Activated CD8-positive, alpha-beta memory T cell treated with anti-CD3 and anti-CD28 coated beads, Interleukin-2, amount 50 U/mL, for 48 hours (primary cell): Measurements from ENCODE around the gene CD48.
"Not testable (repeated sequence)": the region's sequence is repeated elsewhere in the genome, so short reads cannot be mapped to it uniquely, and the experiment has no call there.

Experiments used
- DNase-seq: peaks from one replicate; pipeline ENCODE4 v3.0.0-alpha.2; 2020

CD48 gene

DNA sequence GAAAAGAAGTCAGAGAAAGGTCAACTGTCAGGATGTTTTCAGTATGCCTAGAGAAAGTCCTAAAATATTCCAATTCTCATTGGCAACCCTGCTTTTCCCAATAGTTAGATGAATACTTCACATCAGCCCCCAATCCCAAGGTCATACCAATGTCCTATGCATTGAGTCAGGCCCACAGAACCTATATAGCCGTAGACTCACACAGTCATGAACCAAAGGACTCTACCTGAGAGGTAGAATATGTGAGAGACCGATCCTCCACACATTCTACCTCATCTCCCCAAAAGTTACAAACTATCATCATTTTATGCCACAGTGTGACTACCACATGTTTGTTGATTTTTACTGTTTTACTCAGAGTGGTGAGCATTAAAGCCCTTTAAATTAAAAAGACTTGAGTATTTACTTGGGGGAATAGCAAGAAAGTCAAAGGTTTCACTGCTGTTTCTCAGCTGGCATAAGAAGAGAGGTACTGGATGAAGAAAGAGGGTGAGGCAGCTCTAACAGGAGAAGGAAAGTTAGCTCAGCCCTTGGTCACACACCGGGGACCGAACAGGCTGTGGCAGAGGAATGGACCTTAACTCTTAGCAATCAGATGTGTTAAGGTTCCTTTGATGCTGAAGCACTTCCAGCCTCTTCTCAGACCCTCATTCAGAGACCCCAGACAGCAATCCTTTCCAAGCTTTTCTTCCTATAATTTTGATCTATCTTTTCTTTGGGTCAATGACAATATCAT is 937 bp downstream of the CD48 start:
- no peak for DNase-seq

DNA sequence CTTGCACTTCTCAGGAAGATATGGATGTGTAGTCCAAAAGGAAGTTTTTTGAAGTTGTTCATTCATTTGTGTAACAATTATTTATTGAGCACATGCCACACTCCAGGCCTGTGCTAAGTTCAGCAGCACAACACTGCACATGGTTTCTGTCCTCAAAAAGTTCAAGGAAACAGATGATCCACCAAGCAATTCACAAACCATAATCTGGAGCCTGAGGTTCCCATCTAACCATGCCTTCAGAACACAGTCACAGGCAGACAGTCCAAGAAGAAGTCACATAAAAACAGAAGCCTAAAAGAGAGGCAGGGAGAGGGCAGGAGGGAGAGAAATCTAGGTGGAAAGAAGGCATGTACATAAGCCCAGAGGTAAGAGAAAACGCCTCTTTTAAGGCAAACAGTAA is 1.9 kb downstream of the CD48 start:
- no peak for DNase-seq

DNA sequence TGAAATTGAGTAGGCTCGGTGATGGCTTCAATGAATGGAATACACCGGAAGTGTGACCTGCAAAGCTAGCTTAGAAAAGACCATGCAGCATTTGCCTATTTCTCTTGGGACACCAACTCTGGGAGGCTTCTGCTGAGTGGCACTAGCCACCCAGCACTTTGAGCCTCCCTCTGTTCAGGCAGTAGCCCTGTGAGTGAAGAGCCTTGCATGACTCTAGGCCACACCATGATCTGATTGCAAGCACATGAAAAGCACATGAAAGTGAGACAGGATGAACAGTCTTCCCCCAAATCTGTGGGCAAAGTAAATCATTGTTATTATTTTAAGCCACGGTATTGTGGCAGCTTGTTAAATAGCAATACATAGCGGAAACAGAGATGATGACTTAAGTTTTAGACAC is 2.8 kb downstream of the CD48 start:
- no peak for DNase-seq

DNA sequence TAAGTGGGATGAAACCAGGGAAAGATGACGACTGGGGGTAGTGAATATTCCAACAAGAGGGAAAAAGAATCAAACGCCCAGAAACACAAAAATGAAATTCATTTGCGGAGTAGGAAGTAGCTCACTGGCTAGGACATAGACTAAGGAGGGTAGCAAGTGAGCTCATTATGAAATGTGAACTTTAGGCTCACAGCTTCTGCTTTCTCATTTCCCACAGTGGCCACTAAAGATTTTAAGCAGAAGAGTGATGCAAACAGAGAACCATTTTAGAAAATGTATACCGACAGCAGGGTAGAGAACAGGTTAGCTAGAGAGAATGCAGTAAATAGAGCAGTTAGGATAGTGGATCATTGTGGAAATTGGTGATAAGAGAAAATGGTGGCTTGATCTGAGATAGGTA is 3.5 kb downstream of the CD48 start:
- no peak for DNase-seq

DNA sequence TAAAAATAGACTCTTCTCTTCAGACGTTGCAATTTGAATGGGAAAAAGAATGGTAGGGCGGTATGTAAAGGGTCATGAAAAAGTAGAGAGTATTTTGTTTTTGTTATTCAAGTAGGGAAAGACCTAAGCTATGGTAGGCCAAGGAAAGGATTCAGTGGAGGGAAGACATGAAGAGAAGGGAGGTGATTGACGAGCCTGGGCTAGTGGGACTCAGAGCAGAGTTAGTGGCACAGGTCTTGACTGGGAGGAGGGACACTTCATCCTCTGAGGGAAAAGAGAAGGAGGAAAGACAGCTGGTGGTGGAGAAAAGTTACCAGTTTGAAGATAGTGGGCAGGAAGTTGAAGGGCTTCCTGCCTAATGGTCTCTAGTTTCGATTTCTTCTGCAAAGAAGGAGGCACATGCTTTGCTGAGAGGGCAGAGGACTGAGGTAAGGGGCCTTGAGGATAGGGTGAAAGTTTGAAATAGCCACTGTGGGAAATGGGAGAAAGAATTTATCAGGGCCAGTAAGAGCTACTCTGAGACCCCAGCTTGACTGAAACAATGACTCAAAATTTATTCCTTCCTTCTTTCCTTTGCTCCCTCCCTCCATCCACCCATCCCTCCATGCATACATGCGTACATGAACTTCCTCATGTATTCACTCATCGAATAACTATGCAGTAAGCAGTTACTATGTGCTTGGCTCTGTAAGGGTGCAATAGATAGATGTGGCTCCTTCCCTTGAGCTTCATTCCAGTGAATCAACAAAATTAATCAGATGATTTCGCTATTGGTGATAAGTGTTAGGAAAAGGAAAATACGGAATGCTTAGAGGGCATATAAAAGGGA is 4.2 kb downstream of the CD48 start:
- no peak for DNase-seq

DNA sequence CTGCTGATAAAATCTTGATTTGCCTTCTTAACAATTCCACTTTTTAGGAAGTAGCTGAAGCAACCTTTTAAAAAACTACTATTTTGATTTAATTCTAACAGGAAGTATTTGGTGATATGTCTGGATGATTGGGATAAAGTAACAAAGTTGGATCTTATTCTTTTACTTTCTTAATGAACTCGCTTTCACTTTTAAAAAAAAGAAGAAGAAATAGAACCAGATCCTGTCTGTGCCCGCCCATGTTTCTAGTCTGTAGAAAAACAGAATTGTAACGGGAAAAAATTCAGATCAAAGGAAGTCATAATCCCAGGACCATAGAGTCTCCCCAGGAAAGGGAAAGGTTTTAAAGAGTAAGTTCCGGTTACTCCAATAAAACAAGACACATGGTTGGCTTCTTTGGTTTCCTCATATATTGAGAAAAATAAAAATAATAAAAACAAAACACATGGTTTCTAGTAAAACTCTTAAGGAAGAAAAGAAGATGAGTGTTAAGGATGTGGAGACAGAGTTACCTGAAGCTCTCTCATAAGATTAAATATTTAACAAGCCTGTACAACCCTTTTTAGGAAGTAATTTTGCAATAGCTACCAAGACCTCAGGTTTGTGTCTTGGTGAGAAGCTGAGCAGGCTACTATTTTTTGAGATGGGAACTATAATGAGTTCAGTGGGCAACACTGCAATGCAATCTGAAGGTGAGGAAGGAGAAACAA is 4.9 kb downstream of the CD48 start:
- no peak for DNase-seq

DNA sequence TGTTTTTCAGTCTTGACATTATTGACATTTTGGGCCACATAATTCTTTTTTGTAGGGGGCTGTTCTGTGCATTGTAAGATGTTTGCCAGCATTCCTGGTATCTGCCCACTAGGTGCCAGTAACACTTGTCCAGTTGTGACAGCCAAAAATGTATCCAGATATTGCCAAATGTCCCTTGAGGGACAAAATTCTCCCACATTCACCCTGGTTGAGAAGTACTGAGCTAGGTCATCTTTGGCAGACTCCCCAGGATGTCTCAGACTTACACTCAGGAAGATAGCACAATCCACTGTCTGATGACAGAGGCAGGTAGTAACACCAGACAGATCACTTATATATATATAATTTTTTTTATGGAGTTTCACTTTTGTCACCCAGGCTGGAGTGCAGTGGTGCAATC is 5.9 kb downstream of the CD48 start:
- no peak for DNase-seq

DNA sequence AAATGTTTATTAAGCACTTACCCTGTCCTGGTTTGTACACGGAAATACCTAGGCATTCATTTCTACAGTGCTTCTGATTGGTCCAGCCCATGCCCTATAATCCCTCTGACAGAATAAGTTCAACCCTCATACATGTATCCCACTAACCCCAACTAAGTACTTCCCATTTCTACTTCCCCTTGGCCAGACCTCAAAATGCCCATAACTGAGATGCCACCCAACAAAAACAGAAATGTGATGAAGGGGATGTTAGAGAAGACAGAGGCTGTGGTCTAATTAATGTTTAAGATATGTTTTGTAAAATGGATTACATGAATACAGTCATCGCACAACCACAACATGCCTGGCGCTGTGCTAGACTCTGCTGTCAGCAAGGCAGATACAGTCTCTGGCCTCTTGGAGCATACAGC is 6.4 kb downstream of the CD48 start:
- not testable (repeated sequence) for DNase-seq

DNA sequence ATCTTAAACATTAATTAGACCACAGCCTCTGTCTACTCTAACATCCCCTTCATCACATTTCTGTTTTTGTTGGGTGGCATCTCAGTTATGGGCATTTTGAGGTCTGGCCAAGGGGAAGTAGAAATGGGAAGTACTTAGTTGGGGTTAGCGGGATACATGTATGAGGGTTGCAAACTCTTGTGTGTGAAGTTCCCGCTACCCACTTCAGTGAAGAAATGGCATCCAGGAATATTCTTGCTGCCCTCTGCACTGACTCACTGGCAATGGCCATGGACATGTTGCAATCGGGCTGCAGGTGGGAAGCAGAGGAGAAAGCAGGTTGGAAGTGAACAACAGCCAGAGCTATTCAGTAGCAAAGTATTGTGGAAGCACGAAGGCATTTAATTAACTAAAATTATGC is 7.4 kb downstream of the CD48 start:
- no peak for DNase-seq

DNA sequence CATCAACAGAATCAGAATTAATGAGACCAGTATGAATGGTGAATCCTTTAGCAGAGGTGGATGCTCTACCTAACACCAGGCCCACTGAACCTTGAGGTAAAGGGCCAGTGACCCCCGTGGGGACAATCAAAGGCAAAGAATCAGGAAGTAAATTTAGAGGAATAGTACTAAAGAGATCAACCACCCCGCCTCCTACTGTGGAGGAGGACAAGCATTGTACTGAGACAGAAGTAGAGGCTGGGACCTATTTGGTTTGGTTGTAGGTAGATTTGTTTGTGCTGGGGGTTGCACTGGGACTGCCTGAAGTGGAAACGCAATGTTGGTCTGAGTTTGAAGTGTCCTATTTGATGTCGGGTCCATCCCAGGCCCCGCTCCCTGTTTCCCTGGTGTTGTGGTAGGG is 9.5 kb downstream of the CD48 start:
- DNase-seq: no peak

DNA sequence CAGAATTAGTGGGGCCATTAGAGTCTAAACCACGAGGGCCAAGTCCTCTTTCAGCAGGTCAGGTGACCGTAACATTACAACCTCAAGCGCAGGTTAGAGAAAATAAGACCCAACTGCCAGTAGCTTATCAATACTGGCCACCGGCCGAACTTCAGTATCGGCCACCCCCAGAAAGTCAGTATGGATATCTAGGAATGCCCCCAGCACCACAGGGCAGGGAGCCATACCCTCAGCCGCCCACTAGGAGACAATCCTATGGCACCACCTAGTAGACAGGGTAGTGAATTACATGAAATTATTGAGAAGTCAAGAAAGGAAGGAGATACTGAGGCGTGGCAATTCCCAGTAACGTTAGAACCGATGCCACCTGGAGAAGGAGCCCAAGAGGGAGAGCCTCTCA is 19.2 kb downstream of the CD48 start:
- DNase-seq: not testable (repeated sequence)

DNA sequence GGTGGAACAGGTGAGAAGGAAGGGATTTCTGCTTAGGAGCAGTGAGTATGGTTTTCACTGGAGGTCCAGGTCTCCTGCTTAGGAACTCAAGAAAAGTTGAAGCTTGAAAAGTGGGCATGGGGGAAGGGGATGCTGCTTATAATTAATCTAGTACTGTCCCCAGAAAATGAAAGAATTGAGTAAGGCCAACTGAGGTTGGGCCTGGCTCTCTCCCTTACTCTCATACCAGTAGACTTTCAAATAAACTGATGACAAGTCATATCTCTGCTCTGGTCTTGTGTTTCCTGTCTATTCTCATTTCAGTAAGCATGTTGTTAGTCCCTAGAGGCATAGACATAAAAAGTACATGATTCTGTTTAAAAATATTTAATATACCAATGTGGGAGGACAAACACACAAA is 26.4 kb downstream of the CD48 start:
- no peak for DNase-seq

DNA sequence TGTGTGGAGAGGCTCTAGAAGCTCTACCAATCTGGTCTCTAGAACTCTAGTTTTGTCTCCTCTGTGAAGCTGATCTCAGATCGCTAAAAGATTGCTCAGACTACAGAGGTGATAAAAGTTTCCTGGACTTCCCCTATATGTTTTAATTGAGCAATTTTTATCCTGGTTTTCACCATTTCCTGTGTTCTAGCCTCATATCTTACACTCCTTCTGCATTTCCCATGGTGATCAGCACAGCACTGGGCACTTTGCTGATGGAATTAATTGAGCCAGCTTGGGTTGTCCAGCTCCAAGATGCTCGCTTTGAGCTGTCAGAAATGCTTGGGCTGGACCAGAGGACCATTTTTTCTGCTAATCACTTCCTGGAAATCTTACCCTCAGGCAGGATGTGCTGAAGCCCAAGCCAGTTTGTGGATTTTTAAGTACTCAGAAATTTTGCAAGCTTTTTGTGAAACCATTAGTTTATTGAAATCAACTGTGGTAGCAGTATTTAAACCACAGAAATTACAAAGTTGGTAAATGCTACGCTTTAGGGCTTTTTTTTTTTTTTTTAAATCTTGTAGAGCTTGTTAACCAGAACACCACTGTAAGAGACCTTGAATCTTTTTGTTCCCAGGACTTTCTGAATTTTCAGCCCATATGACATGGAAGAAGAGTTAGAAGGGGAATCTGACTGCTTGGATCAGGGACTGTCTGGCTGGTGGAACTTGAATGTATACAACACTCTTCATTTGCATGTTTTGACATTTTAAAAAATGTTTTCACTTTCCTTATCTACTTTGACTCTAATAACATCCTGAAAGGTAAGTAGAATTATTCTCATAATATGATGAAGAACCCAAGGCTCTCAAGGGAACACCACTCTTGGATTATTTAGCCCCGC is 28.4 kb downstream of the CD48 start:
- DNase-seq: no peak

DNA sequence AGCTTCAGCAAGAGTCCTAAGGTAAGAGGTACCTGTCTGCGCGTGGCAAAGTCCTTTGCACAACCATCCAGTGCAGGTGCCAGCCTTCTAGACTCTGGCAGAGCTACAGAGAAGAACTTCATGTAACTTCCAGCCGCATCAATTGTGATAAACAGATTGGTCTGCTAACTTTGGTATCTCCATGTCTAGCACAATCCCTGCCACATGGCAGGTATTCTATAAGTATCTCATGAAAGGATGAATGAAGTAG is 29.8 kb downstream of the CD48 start:
- DNase-seq: no peak

DNA sequence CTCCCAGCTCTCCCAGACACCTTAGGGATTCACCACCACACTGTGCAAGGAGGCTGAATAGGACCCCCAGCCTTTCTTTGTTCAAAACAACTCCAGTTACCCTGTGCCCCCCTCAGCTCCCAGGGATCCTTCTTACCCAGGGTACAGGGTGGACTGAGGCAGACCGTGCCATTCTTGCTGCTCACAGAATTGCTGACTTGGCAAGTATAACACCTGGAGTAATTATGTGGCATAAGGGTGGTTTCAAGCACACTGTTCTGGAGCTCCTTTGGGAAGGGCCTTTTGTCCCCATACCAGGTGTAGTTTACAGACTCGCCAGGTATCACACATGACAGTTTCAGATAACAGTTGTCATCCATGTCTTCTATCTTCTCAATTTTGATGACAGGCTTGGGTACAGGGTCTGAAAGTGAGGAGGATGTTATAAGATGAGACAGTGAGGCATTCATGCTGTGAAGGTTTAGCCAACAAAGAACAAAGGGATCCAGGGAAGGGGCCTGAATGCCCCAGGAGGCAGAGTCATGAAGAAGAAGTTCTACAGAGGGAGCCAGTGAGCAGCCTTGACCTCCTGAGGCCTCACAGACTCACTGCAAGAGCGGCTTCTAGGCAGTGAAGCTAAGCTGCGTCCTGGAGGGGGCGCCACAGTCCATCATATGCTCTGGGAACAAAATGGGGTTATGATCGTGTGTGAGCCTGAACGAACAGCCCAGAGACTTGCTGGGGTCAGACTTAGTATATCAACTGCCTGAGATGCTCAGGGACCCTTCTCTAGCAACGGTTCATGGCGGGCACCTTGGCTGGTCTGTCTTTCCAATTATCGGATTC is 30.3 kb downstream of the CD48 start:
- DNase-seq: peak; percentile 92

DNA sequence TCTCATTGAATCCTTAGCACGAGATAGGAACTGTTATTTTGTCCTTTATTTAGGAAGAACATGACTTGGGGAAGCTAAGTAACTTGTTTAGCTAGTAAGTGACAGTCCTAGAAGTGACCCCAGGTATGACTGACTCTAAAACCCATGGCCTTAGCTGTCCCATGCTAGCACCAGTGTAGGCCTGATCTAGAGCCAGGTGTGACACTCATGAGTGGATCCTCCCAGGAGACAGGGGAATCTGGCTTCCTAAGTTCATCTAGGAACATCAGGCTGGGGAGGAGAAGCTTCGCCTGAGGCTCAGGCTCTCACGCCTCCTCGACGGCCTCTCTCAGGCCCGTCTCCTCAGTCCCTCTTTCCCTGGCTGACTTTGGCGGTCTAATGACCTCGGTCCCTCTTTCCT is 31.2 kb downstream of the CD48 start:
- no peak for DNase-seq

DNA sequence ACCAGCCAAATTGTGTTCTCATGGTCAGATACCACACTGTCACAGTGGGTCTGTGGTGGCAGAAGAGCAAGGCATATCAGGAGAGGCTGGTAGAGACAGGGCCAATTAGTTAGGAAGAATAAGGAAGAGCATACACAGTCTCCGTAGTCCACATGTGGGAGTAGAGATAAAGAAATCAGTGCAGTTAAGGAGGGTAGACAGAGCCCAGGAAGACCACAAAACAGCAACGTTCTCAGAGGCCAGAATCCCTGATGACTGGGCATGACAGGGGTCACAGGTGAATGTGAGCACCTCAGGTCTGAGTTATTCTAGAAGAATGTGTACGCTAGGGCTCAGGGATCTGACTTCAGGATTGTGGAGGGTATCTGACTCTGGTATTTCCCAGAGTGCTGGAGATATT is 31.7 kb downstream of the CD48 start:
- DNase-seq: no peak

DNA sequence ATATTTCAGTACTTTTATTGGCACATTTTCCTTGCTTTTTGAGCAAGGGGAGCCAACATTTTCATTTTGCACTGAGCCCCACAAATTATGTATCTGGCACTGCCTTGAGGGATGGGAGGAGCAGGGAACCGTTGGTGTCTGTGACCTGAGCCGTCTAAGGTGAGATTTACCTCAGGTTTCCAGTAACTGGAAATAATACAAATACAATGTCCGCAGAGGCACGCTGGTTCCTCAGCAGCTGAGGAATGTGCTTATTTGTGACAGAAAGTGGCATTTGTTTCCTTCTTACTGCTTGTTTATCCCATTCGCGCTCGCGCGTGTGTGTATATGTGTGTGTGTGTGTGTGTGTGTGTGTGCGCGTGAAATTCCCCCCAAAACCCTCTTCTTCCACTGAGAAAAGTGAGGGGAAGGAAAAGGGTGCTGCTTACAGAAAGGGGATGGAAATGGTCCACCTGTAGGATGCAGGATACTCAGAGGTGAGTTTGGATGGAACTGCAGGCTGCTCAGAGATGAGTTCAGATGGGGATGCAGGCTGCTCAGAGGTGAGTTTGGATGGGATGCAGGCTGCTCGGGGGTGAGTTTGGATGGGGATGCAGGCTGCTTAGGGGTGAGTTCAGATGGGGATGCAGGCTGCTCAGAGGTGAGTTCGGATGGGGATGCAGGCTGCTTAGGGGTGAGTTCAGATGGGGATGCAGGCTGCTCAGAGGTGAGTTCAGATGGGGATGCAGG is 34.6 kb downstream of the CD48 start:
- DNase-seq: no peak

DNA sequence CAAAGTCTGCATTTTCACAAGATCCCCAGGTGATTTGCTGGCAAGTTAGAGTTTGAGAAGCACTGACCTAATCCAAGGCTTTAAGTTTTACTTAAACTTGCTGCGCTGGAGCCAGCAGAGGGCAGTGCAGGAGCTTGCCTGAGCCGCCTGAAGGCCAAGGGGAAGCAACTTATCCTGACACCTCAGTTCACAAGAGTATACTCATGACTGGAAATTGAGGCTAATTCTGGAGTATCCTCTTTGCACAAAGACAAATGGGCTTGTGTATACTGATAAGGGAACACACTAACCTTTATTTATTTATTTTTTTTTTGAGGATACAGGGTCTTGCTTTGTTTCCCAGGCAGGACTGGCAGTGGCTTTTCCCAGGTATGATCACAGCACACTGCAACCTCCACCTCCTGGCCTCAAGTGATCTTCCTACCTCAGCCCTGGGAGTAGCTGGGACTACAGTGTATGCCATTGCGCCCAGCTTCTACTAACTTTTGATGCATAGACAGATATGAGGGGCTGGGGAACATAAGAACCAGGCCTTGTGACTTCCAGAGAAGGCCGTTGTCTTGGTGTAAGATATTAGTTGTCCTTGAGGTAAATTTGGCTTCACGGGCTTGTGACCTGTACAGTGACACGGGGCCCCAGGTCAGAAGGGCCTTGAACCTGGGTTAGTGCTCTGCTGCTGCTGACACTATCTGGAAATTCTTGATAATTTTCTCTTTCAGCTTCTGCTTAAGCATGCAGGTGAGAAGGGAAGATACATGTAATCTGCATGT is 35.8 kb downstream of the CD48 start:
- peak; percentile 81 for DNase-seq

DNA sequence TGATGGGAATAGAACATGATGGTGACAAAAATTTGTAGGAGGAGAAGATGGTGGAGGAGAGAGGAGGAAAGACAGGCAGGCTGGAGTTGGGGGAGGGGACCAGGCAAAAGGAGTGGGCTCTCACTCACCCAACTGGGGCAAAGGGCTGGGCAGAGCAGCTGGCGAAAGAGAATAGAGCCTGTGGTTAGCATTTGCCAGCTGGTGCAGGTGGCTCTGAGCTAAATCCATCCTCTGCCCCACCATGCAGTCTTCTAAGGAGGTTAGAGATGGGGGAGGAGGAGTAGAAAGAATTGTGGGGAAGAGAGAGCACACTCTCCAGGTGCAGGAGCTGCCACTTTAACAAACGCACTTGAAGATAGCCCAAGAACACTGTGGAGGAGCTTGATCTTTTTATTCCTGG is 37.2 kb downstream of the CD48 start:
- DNase-seq: no peak
